ENCODE measurements around the gene SLC9A9.
"Not testable (repeated sequence)": the region's sequence is repeated elsewhere in the genome, so short reads cannot be mapped to it uniquely, and the experiment has no call there.

The SLC9A9 gene

GRCh38 chr3:143806038-143806437 is 42.2 kb downstream of the SLC9A9 start:
- no peak for DNase-seq (ENCODE audit: low read depth)
- no peak for TF ChIP-seq CTCF (IDR thresholded peaks at IDR 0.05; ENCODE audit: control insufficient read depth, extremely low read depth, insufficient read depth)
- no peak overlapping the region for H3K4me3 ChIP-seq (ENCODE audit: low read depth, low read length)

- not testable (repeated sequence) for H3K4me3 ChIP-seq (ENCODE audit: low read depth, low read length)
Observed at GRCh38 chr3:143805476-143805875, 42.8 kb downstream of the SLC9A9 start.

GRCh38 chr3:143801046-143801445 is 47.2 kb downstream of the SLC9A9 start:
- H3K4me3 ChIP-seq (ENCODE audit: low read depth, low read length); DNase-seq (ENCODE audit: low read depth): not testable (repeated sequence)

More at GRCh38 chr3:143805476-143805875, 42.8 kb downstream of the SLC9A9 start:
- DNase-seq (ENCODE audit: low read depth) = not testable (repeated sequence)

- not testable (repeated sequence) for H3K4me3 ChIP-seq (ENCODE audit: low read depth, low read length); DNase-seq (ENCODE audit: low read depth)
Observed at GRCh38 chr3:143798151-143798550, 50.1 kb downstream of the SLC9A9 start.

- no peak for TF ChIP-seq CTCF (IDR thresholded peaks at IDR 0.05; ENCODE audit: control insufficient read depth, extremely low read depth, insufficient read depth)
- DNase-seq (ENCODE audit: low read depth) = no peak
- H3K4me3 ChIP-seq (ENCODE audit: low read depth, low read length) = no peak overlapping the region
Observed at GRCh38 chr3:143795874-143796273, 52.4 kb downstream of the SLC9A9 start.

GRCh38 chr3:143794793-143795462 is 53.3 kb downstream of the SLC9A9 start:
- H3K4me3 ChIP-seq (ENCODE audit: low read depth, low read length) = no peak overlapping the region
- TF ChIP-seq CTCF (IDR thresholded peaks at IDR 0.05; ENCODE audit: control insufficient read depth, extremely low read depth, insufficient read depth) = no peak
- DNase-seq (ENCODE audit: low read depth) = no peak

GRCh38 chr3:143793971-143794370 is 54.3 kb downstream of the SLC9A9 start:
- DNase-seq (ENCODE audit: low read depth) = no peak
- no peak for TF ChIP-seq CTCF (IDR thresholded peaks at IDR 0.05; ENCODE audit: control insufficient read depth, extremely low read depth, insufficient read depth)
- no peak overlapping the region for H3K4me3 ChIP-seq (ENCODE audit: low read depth, low read length)

GRCh38 chr3:143791386-143791785 is 56.9 kb downstream of the SLC9A9 start:
- DNase-seq (ENCODE audit: low read depth) = no peak
- no peak for TF ChIP-seq CTCF (IDR thresholded peaks at IDR 0.05; ENCODE audit: control insufficient read depth, extremely low read depth, insufficient read depth)

More at GRCh38 chr3:143791386-143791785, 56.9 kb downstream of the SLC9A9 start:
- H3K4me3 ChIP-seq (ENCODE audit: low read depth, low read length) = no peak overlapping the region
